SK-N-SH (cell line): ENCODE data around the gene DHX16. TPM values are rescaled to one million over a fixed set of nuclear protein-coding genes. Genes with fewer than 3 reads are reported as not detected.

ENCODE experiments used
- CTCF ChIA-PET: fragments of 300-600, 350-600 bp; formaldehyde crosslinking; extraction: SDS; loops from one replicate; lab custom pipeline; 2021; lab: Yijun Ruan, JAX
- POLR2A ChIA-PET: fragments of 350-600 bp; sonication (Branson Sonifier 250); formaldehyde crosslinking; extraction: SDS; loops from one replicate; lab custom pipeline; 2020; ENCODE audit warnings: antibody characterized with exemption, inconsistent platforms; lab: Yijun Ruan, JAX
- DNase-seq: peaks from one replicate; pipeline ENCODE4 v3.0.0; 2012
- H2AFZ ChIP-seq: fragments of 200-600 bp; sonication (generic); 2 replicates; pipeline ENCODE4 v1.8.1; 2016; ENCODE audit warnings: antibody characterized with exemption, mild to moderate bottlenecking, low read depth
- H3F3A ChIP-seq: fragments of 200-600 bp; sonication (generic); replicated peaks from 2 replicates; pipeline ENCODE3; 2016; ENCODE audit warnings: antibody characterized with exemption, mild to moderate bottlenecking; ENCODE audit not compliant: insufficient read depth
- H3K27ac ChIP-seq, 2 experiments: fragments of 200-500 bp in 1 of 2; fragments of 200-600 bp in 1 of 2; sonication (Bioruptor generic) in 1 of 2; sonication (generic), shearing (Covaris generic) in 1 of 2; 2 replicates each; pipeline versions ENCODE4 v1.5.1 to v1.6.1; 2014 to 2016; ENCODE audit warnings: low read depth in 2 of 2, inconsistent platforms in 1 of 2, low read length in 1 of 2, mild to moderate bottlenecking in 1 of 2, mixed read lengths in 1 of 2
- H3K27me3 ChIP-seq: fragments of 200-600 bp; sonication (generic), shearing (Covaris generic); 2 replicates; pipeline ENCODE4 v1.6.1; 2016; ENCODE audit warnings: mixed run types; ENCODE audit not compliant: insufficient read depth
- H3K36me3 ChIP-seq, 2 experiments: fragments of 200-500 bp in 1 of 2; fragments of 200-600 bp in 1 of 2; sonication (Bioruptor generic) in 1 of 2; sonication (generic) in 1 of 2; replicated peaks in 1 of 2; 2 replicates each; pipeline versions ENCODE3 to v1.5.1; 2014 to 2016; ENCODE audit warnings: low read length in 1 of 2, mild to moderate bottlenecking in 1 of 2; ENCODE audit not compliant: insufficient read depth in 2 of 2, control insufficient read depth in 1 of 2
- H3K4me1 ChIP-seq, 2 experiments: fragments of 200-500 bp in 1 of 2; fragments of 200-600 bp in 1 of 2; sonication (Bioruptor generic) in 1 of 2; sonication (generic), shearing (Covaris generic) in 1 of 2; 2 replicates each; pipeline versions ENCODE4 v1.5.1 to v1.6.1; 2014 to 2016; ENCODE audit warnings: low read depth in 1 of 2, low read length in 1 of 2, mixed run types in 1 of 2; ENCODE audit not compliant: insufficient read depth in 2 of 2, control insufficient read depth in 1 of 2
- H3K4me2 ChIP-seq: fragments of 200-600 bp; sonication (generic), shearing (Covaris generic); 2 replicates; pipeline ENCODE4 v1.6.1; 2017; ENCODE audit warnings: mixed run types
- H3K4me3 ChIP-seq, 2 experiments: fragments of 200-500 bp in 1 of 2; fragments of 200-600 bp in 1 of 2; sonication (Bioruptor generic) in 1 of 2; sonication (generic), shearing (Covaris generic) in 1 of 2; 2 replicates each; pipeline versions ENCODE4 v1.5.1 to v1.8.1; 2014 to 2016; ENCODE audit warnings: low read depth in 2 of 2, inconsistent platforms in 1 of 2, low read length in 1 of 2, mild to moderate bottlenecking in 1 of 2, mixed read lengths in 1 of 2, moderate library complexity in 1 of 2
- H3K79me2 ChIP-seq: fragments of 200-600 bp; sonication (generic); 2 replicates; pipeline ENCODE4 v1.8.1; 2017; ENCODE audit warnings: mild to moderate bottlenecking; ENCODE audit not compliant: insufficient read depth
- H3K9ac ChIP-seq: fragments of 200-600 bp; sonication (generic); 2 replicates; pipeline ENCODE4 v1.6.1; 2017; ENCODE audit warnings: mixed run types
- H3K9me2 ChIP-seq: fragments of 200-600 bp; sonication (generic); 2 replicates; pipeline ENCODE4 v1.6.1; 2017; ENCODE audit warnings: mixed run types
- H3K9me3 ChIP-seq: fragments of 200-600 bp; sonication (generic); 2 replicates; pipeline ENCODE4 v1.6.1; 2017; ENCODE audit warnings: mixed run types, mild to moderate bottlenecking, moderate library complexity
- H4K20me1 ChIP-seq: fragments of 200-600 bp; sonication (generic); 2 replicates; pipeline ENCODE4 v1.6.1; 2017; ENCODE audit warnings: mild to moderate bottlenecking, mixed run types; ENCODE audit not compliant: insufficient read depth
- CHD2 ChIP-seq: fragments of 150-350 bp; IDR thresholded peaks from 2 replicates; pipeline ENCODE4 v1.6.1; 2018; ENCODE audit warnings: low read length; ENCODE audit not compliant: partially characterized antibody
- CTCF ChIP-seq: fragments of 200-600 bp; sonication (generic); IDR thresholded peaks from 2 replicates; pipeline ENCODE4 v1.6.1; 2017; ENCODE audit warnings: antibody characterized with exemption, mild to moderate bottlenecking, moderate library complexity
- ELF1 ChIP-seq: IDR thresholded peaks from 2 replicates; pipeline ENCODE4 v1.4.0; 2012
- EP300 ChIP-seq, 2 experiments: IDR thresholded peaks; 2 replicates each; pipeline versions ENCODE4 v1.4.0 to v1.6.1; 2012; ENCODE audit warnings: borderline replicate concordance in 1 of 2, low read depth in 1 of 2, low read length in 1 of 2
- EZH2phosphoT487 ChIP-seq: fragments of 200-600 bp; sonication (generic); IDR thresholded peaks from 2 replicates; pipeline ENCODE4 v1.6.1; 2017; ENCODE audit warnings: low read depth, mixed run types, mild to moderate bottlenecking, antibody characterized with exemption, moderate library complexity, borderline replicate concordance
- FOSL2 ChIP-seq: IDR thresholded peaks from 2 replicates; pipeline ENCODE4 v1.4.0; 2012; ENCODE audit warnings: low read depth, mild to moderate bottlenecking, moderate library complexity, borderline replicate concordance
- FOXJ3 ChIP-seq: sonication (generic); formaldehyde crosslinking; IDR thresholded peaks from 2 replicates; pipeline ENCODE4 v1.5.1; 2020; ENCODE audit warnings: mild to moderate bottlenecking, missing genetic modification reagents
- GABPA ChIP-seq: IDR thresholded peaks from 2 replicates; pipeline ENCODE4 v1.4.0; 2012; ENCODE audit warnings: low read depth, mild to moderate bottlenecking
- GATA2 ChIP-seq: sonication (generic); formaldehyde crosslinking; IDR thresholded peaks from 2 replicates; pipeline ENCODE4 v1.5.0; 2020; ENCODE audit warnings: mild to moderate bottlenecking, missing genetic modification reagents
- JUND ChIP-seq: IDR thresholded peaks from 2 replicates; pipeline ENCODE4 v1.4.0; 2012
- MAX ChIP-seq: IDR thresholded peaks from 2 replicates; pipeline ENCODE4 v1.4.0; 2012; ENCODE audit warnings: low read depth
- MEF2A ChIP-seq: IDR thresholded peaks from 2 replicates; pipeline ENCODE4 v1.4.0; 2012; ENCODE audit warnings: low read depth, borderline replicate concordance
- PBX3 ChIP-seq: IDR thresholded peaks from 2 replicates; pipeline ENCODE4; 2012
- POLR2AphosphoS5 ChIP-seq: IDR thresholded peaks from 2 replicates; pipeline ENCODE4 v1.6.1; 2012; ENCODE audit warnings: low read depth, low read length
- RAD21 ChIP-seq: IDR thresholded peaks from 2 replicates; pipeline ENCODE4 v1.6.1; 2012; ENCODE audit warnings: mild to moderate bottlenecking, low read length
- RCOR1 ChIP-seq: fragments of 150-350 bp; IDR thresholded peaks from 2 replicates; pipeline ENCODE4 v1.6.1; 2017; ENCODE audit warnings: antibody characterized with exemption, low read length
- REST ChIP-seq: IDR thresholded peaks from 2 replicates; pipeline ENCODE4 v1.6.1; 2012; ENCODE audit warnings: mild to moderate bottlenecking, low read depth, low read length, moderate library complexity
- RXRA ChIP-seq: IDR thresholded peaks from 2 replicates; pipeline ENCODE4 v1.4.0; 2012; ENCODE audit warnings: low read depth, mild to moderate bottlenecking, borderline replicate concordance
- SIN3A ChIP-seq: IDR thresholded peaks from 2 replicates; pipeline ENCODE4 v1.6.1; 2012; ENCODE audit warnings: low read depth, mild to moderate bottlenecking, low read length, moderate library complexity, borderline replicate concordance
- TCF12 ChIP-seq: IDR thresholded peaks from 2 replicates; pipeline ENCODE4 v1.4.0; 2012
- USF1 ChIP-seq: IDR thresholded peaks from 2 replicates; pipeline ENCODE4 v1.4.0; 2012; ENCODE audit warnings: low read depth, borderline replicate concordance
- ZBTB33 ChIP-seq: IDR thresholded peaks from 2 replicates; pipeline ENCODE4 v1.4.0; 2012; ENCODE audit warnings: low read depth, borderline replicate concordance
- WGBS: methylation state at CpG from one replicate; pipeline ENCODE4 v1.1.6; 2017; ENCODE audit warnings: low lambda C conversion rate; 5-methylcytosine and 5-hydroxymethylcytosine counted together
- polyA plus RNA-seq, 3 experiments: library from polyadenylated mRNA; depleted of rRNA; stranded (reverse); fragments of >200 nt; gene quantifications; 2 replicates each; pipeline ENCODE4 v1.2.3, GENCODE V29; 2012

Gene DHX16
- polyA plus RNA-seq, 1 of the 3 experiments (the other 2 are of a cell fraction): 59.8 TPM

- Histone ChIP-seq H3K27ac (peak overlapping the region; percentile 93 to 97), H3K36me3 (peaks cover 0 to 7% of the 10 kb centered on the region in 2 experiments), H3K79me2 (peaks cover 84% of the 10 kb centered on the region), H3K27me3 (no peaks in the 10 kb centered on the region), H3K9me2 (no peaks in the 10 kb centered on the region), H4K20me1 (no peaks in the 10 kb centered on the region; the same call in 1 of the 2 replicates), H3K9me3 (no peaks in the 10 kb centered on the region), H3F3A (peaks cover 16% of the 10 kb centered on the region), H3K9ac (peak overlapping the region; percentile 97), H3K4me1 (peaks cover 17 to 66% of the 10 kb centered on the region in 2 experiments; a peak in 2 of 4 replicates), H3K4me3 (peak overlapping the region; percentile 74 to 77), H3K4me2 (peak overlapping the region; percentile 98), H2AFZ (peak overlapping the region; percentile 49)
- 3% methylated on average over 34 of the region's 52 CpGs for WGBS
- CTCF ChIA-PET: interaction anchor here (2.2 to 29.8 kb wide), 3 partner anchors 8 to 36 kb away, joined by 5 to 838 read pairs (median 56); partner anchors contain the start of genes FLOT1, MDC1 and TUBB
- POLR2A ChIA-PET: interaction anchor here (0.9 to 1.9 kb wide), 5 partner anchors 30 to 72 kb away, joined by 3 to 10 read pairs (median 5); partner anchors contain the start of gene MDC1
- DNase-seq: peak; percentile 93
- TF ChIP-seq PBX3: peak; percentile 24
- 0 out of 2 replicates have a peak, but pooled peaks have one; percentile 19 for TF ChIP-seq ELF1
- 0 out of 2 replicates have a peak, but pooled peaks have one; percentile 54 for TF ChIP-seq ZBTB33
- TF ChIP-seq FOSL2: peak; percentile 54; the same call in 1 of the 2 replicates
- TF ChIP-seq RAD21: no peak
- TF ChIP-seq CHD2: no peak
- TF ChIP-seq USF1: peak; percentile 36; the same call in 1 of the 2 replicates
- TF ChIP-seq JUND: 0 out of 2 replicates have a peak, but pooled peaks have one; percentile 47
- no peak for TF ChIP-seq EZH2phosphoT487
- TF ChIP-seq RXRA: peak; percentile 53; the same call in 1 of the 2 replicates
- peak; percentile 39; the same call in 1 of the 2 replicates for TF ChIP-seq GABPA
- no peak for TF ChIP-seq GATA2 (CRISPR knock-in tag)
- TF ChIP-seq RCOR1: no peak
- TF ChIP-seq POLR2AphosphoS5: peak; percentile 87
- TF ChIP-seq TCF12: peak; percentile 73
- TF ChIP-seq EP300 (IDR thresholded peaks at IDR 0.05; ENCODE audit: borderline replicate concordance in 1 of 2, low read depth in 1 of 2, low read length in 1 of 2): peak in 1 of 2 experiments; percentile 43; a peak in 1 of 4 replicates
- peak; percentile 96 for TF ChIP-seq SIN3A
- 0 out of 2 replicates have a peak, but pooled peaks have one; percentile 48 for TF ChIP-seq REST
- peak; percentile 52 for TF ChIP-seq MAX
- no peak for TF ChIP-seq CTCF
- no peak for TF ChIP-seq MEF2A
- no peak for TF ChIP-seq FOXJ3 (CRISPR knock-in tag)
Measured at GRCh38 chr6:30686908-30687658, 14.3 kb upstream of the DHX16 start.
